ENCODE results near the gene NAIF1. TPM values are rescaled to one million over a fixed set of nuclear protein-coding genes. Genes with fewer than 3 reads are reported as not detected.

NAIF1 gene
- total and polyA plus RNA-seq, 5 donors from 2014 or later, result 7.8 to 16.8 (median 12.9) TPM

DNA sequence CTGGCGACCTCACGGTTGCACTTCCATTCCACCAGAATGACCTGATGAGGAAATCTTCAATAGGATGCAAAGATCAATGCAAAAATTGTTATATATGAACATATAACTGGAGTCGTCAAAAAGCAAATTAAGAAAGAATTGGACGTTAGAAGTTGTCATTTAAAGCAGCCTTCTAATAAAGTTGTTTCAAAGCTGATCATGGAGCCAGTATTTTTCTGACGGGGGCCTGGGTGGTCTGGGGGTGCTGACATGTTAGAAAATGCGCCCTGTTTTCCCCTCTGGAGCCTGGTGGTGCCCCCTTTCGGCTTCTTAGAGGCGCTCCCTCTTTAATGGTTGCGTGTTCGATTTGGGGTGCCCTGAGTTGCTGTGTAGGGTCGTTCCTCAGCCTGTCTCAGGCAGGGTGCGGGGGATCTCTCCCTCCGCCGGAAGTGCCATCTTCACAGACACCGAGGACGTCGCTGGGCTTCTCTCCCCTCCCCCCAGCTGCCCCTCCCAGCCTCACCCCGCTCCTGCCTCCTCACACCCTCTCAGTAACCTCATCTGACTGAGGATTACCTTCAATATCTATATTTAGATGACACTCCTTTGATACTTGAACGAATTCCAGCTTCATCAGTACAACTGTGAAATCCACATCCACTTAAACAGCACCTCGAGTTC, 42.1 kb upstream of the NAIF1 start:
- Mint-ChIP-seq H3K4me3 (no peak overlapping the region), H3K4me1 (peaks cover 0 to 10% (median 5%) of the 10 kb centered on the region in 4 donors), H3K27ac (peak overlapping the region; percentile 6 to 83 (median 43)), H3K27me3 (no peaks in the 10 kb centered on the region), H3K9me3 (no peaks in the 10 kb centered on the region), H3K36me3 (peaks cover 14% of the 10 kb centered on the region)
- no peaks in the 10 kb centered on the region for H3K27me3 ChIP-seq (ENCODE audit: control insufficient read depth, insufficient read depth, low read length)
- no peak overlapping the region for H3K27ac ChIP-seq (ENCODE audit: insufficient read depth, low read length, poor library complexity, severe bottlenecking)
- no peaks in the 10 kb centered on the region for H3K4me1 ChIP-seq (ENCODE audit: control insufficient read depth, insufficient read depth, low read length, poor library complexity, severe bottlenecking)
- ATAC-seq (ENCODE audit: low read depth in 2 of 2), result no peak
- peaks cover 41% of the 10 kb centered on the region for H3K36me3 ChIP-seq (ENCODE audit: control insufficient read depth, insufficient read depth, low read length)
- H3K9me3 ChIP-seq (ENCODE audit: control insufficient read depth in 2 of 2, low read length in 2 of 2), result no peaks in the 10 kb centered on the region
- DNase-seq, result no peak
- H3K4me3 ChIP-seq (ENCODE audit: low read depth, low read length), result no peak overlapping the region

GRCh38 chr9:128108269-128109049, 41.3 kb upstream of the NAIF1 start:
- Histone ChIP-seq H3K9me3 (ENCODE audit: control insufficient read depth in 2 of 2, low read length in 2 of 2) (no peaks in the 10 kb centered on the region), H3K27me3 (ENCODE audit: control insufficient read depth, insufficient read depth, low read length) (no peaks in the 10 kb centered on the region), H3K27ac (ENCODE audit: insufficient read depth, low read length, poor library complexity, severe bottlenecking) (no peak overlapping the region), H3K4me3 (ENCODE audit: low read depth, low read length) (no peak overlapping the region), H3K36me3 (ENCODE audit: control insufficient read depth, insufficient read depth, low read length) (peaks cover 45% of the 10 kb centered on the region), H3K4me1 (ENCODE audit: control insufficient read depth, insufficient read depth, low read length, poor library complexity, severe bottlenecking) (no peaks in the 10 kb centered on the region)
- no peaks in the 10 kb centered on the region for H3K27me3 Mint-ChIP-seq
- no peak overlapping the region for H3K4me3 Mint-ChIP-seq
- H3K4me1 Mint-ChIP-seq, result peaks cover 0 to 14% (median 10%) of the 10 kb centered on the region in 4 donors
- no peak for ATAC-seq (ENCODE audit: low read depth in 2 of 2)
- peaks cover 18% of the 10 kb centered on the region for H3K36me3 Mint-ChIP-seq
- DNase-seq, result no peak
- no peak overlapping the region for H3K27ac Mint-ChIP-seq
- no peaks in the 10 kb centered on the region for H3K9me3 Mint-ChIP-seq

DNA sequence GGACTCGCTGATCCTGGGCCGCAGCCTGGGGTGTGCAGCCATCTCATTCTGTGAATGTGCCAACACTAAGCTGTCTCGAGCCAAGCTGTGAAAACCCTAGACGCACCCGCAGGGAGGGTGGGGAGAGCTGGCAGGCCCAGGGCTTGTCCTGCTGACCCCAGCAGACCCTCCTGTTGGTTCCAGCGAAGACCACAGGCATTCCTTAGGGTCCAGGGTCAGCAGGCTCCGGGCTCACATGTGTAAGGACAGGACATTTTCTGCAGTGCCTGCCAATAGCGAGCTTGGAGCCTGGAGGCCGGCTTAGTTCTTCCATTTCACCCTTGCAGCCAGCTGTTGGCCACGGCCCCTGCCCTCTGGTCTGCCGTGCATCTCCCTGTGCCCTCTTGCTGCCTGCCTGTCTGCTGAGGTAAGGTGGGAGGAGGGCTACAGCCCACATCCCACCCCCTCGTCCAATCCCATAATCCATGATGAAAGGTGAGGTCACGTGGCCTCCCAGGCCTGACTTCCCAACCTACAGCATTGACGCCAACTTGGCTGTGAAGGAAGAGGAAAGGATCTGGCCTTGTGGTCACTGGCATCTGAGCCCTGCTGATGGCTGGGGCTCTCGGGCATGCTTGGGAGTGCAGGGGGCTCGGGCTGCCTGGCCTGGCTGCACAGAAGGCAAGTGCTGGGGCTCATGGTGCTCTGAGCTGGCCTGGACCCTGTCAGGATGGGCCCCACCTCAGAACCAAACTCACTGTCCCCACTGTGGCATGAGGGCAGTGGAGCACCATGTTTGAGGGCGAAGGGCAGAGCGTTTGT, 40.5 kb upstream of the NAIF1 start:
- H3K36me3 ChIP-seq (ENCODE audit: control insufficient read depth, insufficient read depth, low read length), result peaks cover 52% of the 10 kb centered on the region
- no peaks in the 10 kb centered on the region for H3K27me3 Mint-ChIP-seq
- H3K4me1 Mint-ChIP-seq, result peaks cover 0 to 22% (median 15%) of the 10 kb centered on the region in 4 donors
- no peaks in the 10 kb centered on the region for H3K27me3 ChIP-seq (ENCODE audit: control insufficient read depth, insufficient read depth, low read length)
- no peak for DNase-seq
- no peaks in the 10 kb centered on the region for H3K9me3 Mint-ChIP-seq
- no peak for ATAC-seq (ENCODE audit: low read depth in 2 of 2)
- no peak overlapping the region for H3K4me3 Mint-ChIP-seq
- no peaks in the 10 kb centered on the region for H3K9me3 ChIP-seq (ENCODE audit: control insufficient read depth in 2 of 2, low read length in 2 of 2)
- H3K27ac ChIP-seq (ENCODE audit: insufficient read depth, low read length, poor library complexity, severe bottlenecking), result no peak overlapping the region
- peak overlapping the region in 2 of 3 donors; percentile 5 to 18 for H3K27ac Mint-ChIP-seq
- H3K4me1 ChIP-seq (ENCODE audit: control insufficient read depth, insufficient read depth, low read length, poor library complexity, severe bottlenecking), result no peaks in the 10 kb centered on the region
- H3K36me3 Mint-ChIP-seq, result peaks cover 22% of the 10 kb centered on the region
- H3K4me3 ChIP-seq (ENCODE audit: low read depth, low read length), result no peak overlapping the region

GRCh38 chr9:128106940-128107467, 39.9 kb upstream of the NAIF1 start:
- DNase-seq (no peak), ATAC-seq (ENCODE audit: low read depth in 2 of 2) (no peak)
- Histone ChIP-seq H3K4me3 (ENCODE audit: low read depth, low read length) (no peak overlapping the region), H3K4me1 (ENCODE audit: control insufficient read depth, insufficient read depth, low read length, poor library complexity, severe bottlenecking) (no peaks in the 10 kb centered on the region), H3K36me3 (ENCODE audit: control insufficient read depth, insufficient read depth, low read length) (peaks cover 58% of the 10 kb centered on the region), H3K27ac (ENCODE audit: insufficient read depth, low read length, poor library complexity, severe bottlenecking) (no peak overlapping the region), H3K27me3 (ENCODE audit: control insufficient read depth, insufficient read depth, low read length) (no peaks in the 10 kb centered on the region), H3K9me3 (ENCODE audit: control insufficient read depth in 2 of 2, low read length in 2 of 2) (no peaks in the 10 kb centered on the region)
- peaks cover 0 to 24% (median 17%) of the 10 kb centered on the region in 4 donors for H3K4me1 Mint-ChIP-seq
- H3K27me3 Mint-ChIP-seq, result no peaks in the 10 kb centered on the region
- H3K36me3 Mint-ChIP-seq, result peaks cover 28% of the 10 kb centered on the region
- H3K27ac Mint-ChIP-seq, result no peak overlapping the region
- no peaks in the 10 kb centered on the region for H3K9me3 Mint-ChIP-seq
- no peak overlapping the region for H3K4me3 Mint-ChIP-seq

DNA sequence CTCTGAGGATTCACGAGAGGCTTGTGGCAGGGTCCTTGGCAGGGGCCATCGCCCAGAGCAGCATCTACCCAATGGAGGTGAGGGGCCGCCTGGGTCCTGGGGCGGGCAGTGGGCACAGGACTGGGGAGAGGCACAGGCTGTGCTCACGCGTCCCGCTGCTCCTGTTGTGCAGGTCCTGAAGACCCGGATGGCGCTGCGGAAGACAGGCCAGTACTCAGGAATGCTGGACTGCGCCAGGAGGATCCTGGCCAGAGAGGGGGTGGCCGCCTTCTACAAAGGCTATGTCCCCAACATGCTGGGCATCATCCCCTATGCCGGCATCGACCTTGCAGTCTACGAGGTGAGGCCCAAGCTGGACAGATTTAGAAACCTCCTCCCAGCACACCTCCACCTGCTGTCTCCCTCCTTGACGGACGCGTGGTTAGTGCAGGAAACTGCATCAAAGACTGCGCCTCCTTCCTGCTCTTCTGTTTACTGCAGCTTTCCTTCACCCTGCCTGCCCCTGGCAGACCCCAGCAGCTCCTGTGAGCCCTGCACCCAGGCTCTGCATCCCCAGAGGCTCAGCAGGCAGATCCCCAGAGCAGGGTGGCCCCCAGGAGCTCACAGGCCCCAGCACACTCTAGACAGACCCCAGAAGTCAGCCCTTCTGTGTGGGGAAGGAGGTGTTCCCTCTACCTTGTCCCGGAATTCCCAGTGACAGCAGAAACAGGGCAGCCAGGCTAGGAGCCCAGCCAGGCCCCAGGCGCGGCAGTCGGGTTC, 39.2 kb upstream of the NAIF1 start:
- Mint-ChIP-seq H3K36me3 (peaks cover 32% of the 10 kb centered on the region), H3K4me3 (no peak overlapping the region), H3K27me3 (no peaks in the 10 kb centered on the region), H3K27ac (no peak overlapping the region), H3K9me3 (no peaks in the 10 kb centered on the region), H3K4me1 (peaks cover 0 to 27% (median 18%) of the 10 kb centered on the region in 4 donors)
- ATAC-seq (ENCODE audit: low read depth in 2 of 2) (no peak), DNase-seq (no peak)
- Histone ChIP-seq H3K27me3 (ENCODE audit: control insufficient read depth, insufficient read depth, low read length) (no peaks in the 10 kb centered on the region), H3K9me3 (ENCODE audit: control insufficient read depth in 2 of 2, low read length in 2 of 2) (no peaks in the 10 kb centered on the region), H3K27ac (ENCODE audit: insufficient read depth, low read length, poor library complexity, severe bottlenecking) (no peak overlapping the region), H3K4me3 (ENCODE audit: low read depth, low read length) (no peak overlapping the region), H3K36me3 (ENCODE audit: control insufficient read depth, insufficient read depth, low read length) (peaks cover 63% of the 10 kb centered on the region), H3K4me1 (ENCODE audit: control insufficient read depth, insufficient read depth, low read length, poor library complexity, severe bottlenecking) (no peaks in the 10 kb centered on the region)

- H3K27me3 ChIP-seq (ENCODE audit: control insufficient read depth, insufficient read depth, low read length), result no peaks in the 10 kb centered on the region
- no peaks in the 10 kb centered on the region for H3K9me3 ChIP-seq (ENCODE audit: control insufficient read depth in 2 of 2, low read length in 2 of 2)
- Mint-ChIP-seq H3K4me1 (peaks cover 0 to 31% (median 18%) of the 10 kb centered on the region in 4 donors), H3K27ac (no peak overlapping the region), H3K4me3 (no peak overlapping the region), H3K9me3 (no peaks in the 10 kb centered on the region), H3K36me3 (peaks cover 36% of the 10 kb centered on the region), H3K27me3 (no peaks in the 10 kb centered on the region)
- no peak overlapping the region for H3K4me3 ChIP-seq (ENCODE audit: low read depth, low read length)
- DNase-seq (no peak), ATAC-seq (ENCODE audit: low read depth in 2 of 2) (no peak)
- peaks cover 70% of the 10 kb centered on the region for H3K36me3 ChIP-seq (ENCODE audit: control insufficient read depth, insufficient read depth, low read length)
- H3K4me1 ChIP-seq (ENCODE audit: control insufficient read depth, insufficient read depth, low read length, poor library complexity, severe bottlenecking), result no peaks in the 10 kb centered on the region
- no peak overlapping the region for H3K27ac ChIP-seq (ENCODE audit: insufficient read depth, low read length, poor library complexity, severe bottlenecking)
Measured at GRCh38 chr9:128105538-128106175, 38.5 kb upstream of the NAIF1 start.
